HG02970 (cell line): ENCODE results near the gene IFNK.

ENCODE experiments used
- ATAC-seq: cut with Tn5 transposase; IDR thresholded peaks from one replicate; pipeline ENCODE4 v1.9.1; 2021; ENCODE audit warnings: mild to moderate bottlenecking, moderate library complexity, moderate number of reproducible peaks; ENCODE audit not compliant: unreplicated experiment, low FRiP score

IFNK gene

GRCh38 chr9:27536168-27536567 lies 12.1 kb downstream of the IFNK start:
- no peak for ATAC-seq

- no peak for ATAC-seq
Observed at GRCh38 chr9:27537027-27537435, 12.9 kb downstream of the IFNK start.

- ATAC-seq = no peak
Observed at GRCh38 chr9:27537756-27538155, 13.7 kb downstream of the IFNK start.

GRCh38 chr9:27538647-27539046 lies 14.6 kb downstream of the IFNK start:
- ATAC-seq = peak; percentile 41

- ATAC-seq = peak; percentile 30
Observed at GRCh38 chr9:27539479-27540441, 15.7 kb downstream of the IFNK start.

GRCh38 chr9:27540502-27540901 lies 16.4 kb downstream of the IFNK start:
- ATAC-seq = no peak

GRCh38 chr9:27541740-27542139 lies 17.6 kb downstream of the IFNK start:
- no peak for ATAC-seq

- no peak for ATAC-seq
Observed at GRCh38 chr9:27542508-27542907, 18.4 kb downstream of the IFNK start.

GRCh38 chr9:27545471-27545870 lies 21.4 kb downstream of the IFNK start:
- no peak for ATAC-seq

GRCh38 chr9:27548055-27548741 lies 24.1 kb downstream of the IFNK start:
- no peak for ATAC-seq

GRCh38 chr9:27549196-27549755 lies 25.2 kb downstream of the IFNK start:
- ATAC-seq = no peak

- no peak for ATAC-seq
Observed at GRCh38 chr9:27554712-27555111, 30.6 kb downstream of the IFNK start.

- ATAC-seq = no peak
Observed at GRCh38 chr9:27556470-27556869, 32.4 kb downstream of the IFNK start.

- ATAC-seq = no peak
Observed at GRCh38 chr9:27558307-27558706, 34.2 kb downstream of the IFNK start.

GRCh38 chr9:27560457-27560856 lies 36.4 kb downstream of the IFNK start:
- ATAC-seq = no peak

- no peak for ATAC-seq
Observed at GRCh38 chr9:27561685-27562084, 37.6 kb downstream of the IFNK start.

- ATAC-seq = no peak
Observed at GRCh38 chr9:27563738-27564430, 39.8 kb downstream of the IFNK start.

GRCh38 chr9:27564670-27565069 lies 40.6 kb downstream of the IFNK start:
- ATAC-seq = no peak

- ATAC-seq = no peak
Observed at GRCh38 chr9:27565696-27566095, 41.6 kb downstream of the IFNK start.

GRCh38 chr9:27566118-27566517 lies 42.0 kb downstream of the IFNK start:
- ATAC-seq = no peak

- no peak for ATAC-seq
Observed at GRCh38 chr9:27569406-27569805, 45.3 kb downstream of the IFNK start.
